Measurements from ENCODE around the gene RPS3A.
"Not testable (repeated sequence)": the region's sequence is repeated elsewhere in the genome, so short reads cannot be mapped to it uniquely, and the experiment has no call there.

The RPS3A gene

GRCh38 chr4:151117371-151117962 is 18.0 kb downstream of the RPS3A start:
- peak; percentile 65 for DNase-seq

GRCh38 chr4:151129796-151130195 is 30.4 kb downstream of the RPS3A start:
- DNase-seq = no peak

GRCh38 chr4:151133311-151133710 is 33.9 kb downstream of the RPS3A start:
- DNase-seq = no peak

GRCh38 chr4:151136048-151136447 is 36.6 kb downstream of the RPS3A start:
- DNase-seq = not testable (repeated sequence)

- no peak for DNase-seq
Observed at GRCh38 chr4:151139814-151140213, 40.4 kb downstream of the RPS3A start.

- no peak for DNase-seq
Observed at GRCh38 chr4:151142758-151143157, 43.3 kb downstream of the RPS3A start.

- DNase-seq = no peak
Observed at GRCh38 chr4:151143162-151143561, 43.7 kb downstream of the RPS3A start.

- no peak for DNase-seq
Observed at GRCh38 chr4:151143811-151144210, 44.4 kb downstream of the RPS3A start.

GRCh38 chr4:151144329-151145072 is 45.1 kb downstream of the RPS3A start:
- no peak for DNase-seq

- DNase-seq = no peak
Observed at GRCh38 chr4:151147000-151147399, 47.6 kb downstream of the RPS3A start.

GRCh38 chr4:151148261-151148660 is 48.8 kb downstream of the RPS3A start:
- no peak for DNase-seq

- no peak for DNase-seq
Observed at GRCh38 chr4:151150821-151151580, 51.6 kb downstream of the RPS3A start.

GRCh38 chr4:151152028-151152427 is 52.6 kb downstream of the RPS3A start:
- no peak for DNase-seq

GRCh38 chr4:151153585-151153984 is 54.2 kb downstream of the RPS3A start:
- no peak for DNase-seq

All from activated CD4-positive, alpha-beta T cell treated with anti-CD3 and anti-CD28 coated beads for 48 hours (primary cell).